GM04503 (cell line): ENCODE data around the gene OTOGL.
A peak's percentile ranks its signal among the peaks of the same experiment; 100 is the strongest.
"Not testable (repeated sequence)": the region's sequence is repeated elsewhere in the genome, so short reads cannot be mapped to it uniquely, and the experiment has no call there.

ENCODE experiments used
- DNase-seq: peaks from one replicate; pipeline ENCODE4 v3.0.0-alpha.2; 2012; ENCODE audit warnings: low read depth

Gene OTOGL

DNA sequence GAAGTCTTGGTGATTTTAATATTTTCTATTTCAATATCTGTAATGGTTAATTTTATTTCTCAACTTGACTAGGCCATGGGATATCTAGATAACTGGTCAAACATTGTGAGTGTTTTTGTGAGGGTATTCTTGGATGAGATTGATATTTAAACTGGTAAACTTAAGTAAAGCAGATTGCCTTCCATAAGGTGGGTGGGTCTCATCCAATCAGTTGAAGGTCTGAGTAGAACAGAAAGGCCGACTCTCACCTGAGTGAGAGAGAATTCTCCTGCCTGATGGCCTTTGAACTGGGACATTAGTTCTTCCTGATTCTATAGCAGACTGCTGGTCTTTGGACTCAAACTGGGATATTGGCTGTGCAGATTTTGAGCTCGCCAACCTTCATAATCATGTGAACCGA, 36.3 kb downstream of the OTOGL start:
- no peak for DNase-seq

DNA sequence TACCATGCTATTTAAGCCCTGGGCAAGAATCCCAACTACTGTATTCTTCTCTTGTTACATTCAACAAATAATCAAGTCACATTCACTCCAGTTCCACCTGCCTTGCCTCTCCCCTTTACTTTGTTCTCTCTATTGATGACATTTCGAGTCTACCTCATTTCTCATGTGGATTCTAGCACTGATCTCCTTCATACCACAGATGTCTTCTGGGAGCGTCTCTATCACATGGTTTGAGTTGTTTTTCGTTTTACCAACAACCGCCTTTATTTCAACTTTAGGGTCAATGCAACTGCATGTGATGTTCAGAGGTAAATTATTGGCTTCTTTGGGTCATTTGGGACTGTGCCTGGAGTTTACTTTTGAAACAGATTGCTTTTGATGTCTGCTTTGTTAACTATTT, 40.7 kb downstream of the OTOGL start:
- no peak for DNase-seq

DNA sequence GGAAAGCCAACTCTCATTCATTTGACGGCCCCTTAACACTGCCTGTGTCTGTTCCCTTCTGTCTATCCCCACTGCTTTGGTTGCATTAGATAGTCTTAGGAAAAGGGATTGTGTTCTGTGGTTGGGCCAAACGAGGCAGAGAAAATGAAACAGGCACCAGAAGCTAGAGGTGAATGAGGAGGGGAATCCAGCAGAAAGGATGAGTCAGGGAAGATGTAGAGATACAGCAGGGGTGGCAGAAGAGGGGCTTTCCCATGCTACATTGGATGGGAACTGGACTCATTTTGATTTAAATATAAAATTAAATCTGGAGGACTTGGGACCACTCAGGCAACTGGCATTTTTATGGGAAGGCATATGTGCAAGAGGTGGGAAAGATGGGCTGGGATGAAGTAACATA, 43.3 kb downstream of the OTOGL start:
- no peak for DNase-seq

DNA sequence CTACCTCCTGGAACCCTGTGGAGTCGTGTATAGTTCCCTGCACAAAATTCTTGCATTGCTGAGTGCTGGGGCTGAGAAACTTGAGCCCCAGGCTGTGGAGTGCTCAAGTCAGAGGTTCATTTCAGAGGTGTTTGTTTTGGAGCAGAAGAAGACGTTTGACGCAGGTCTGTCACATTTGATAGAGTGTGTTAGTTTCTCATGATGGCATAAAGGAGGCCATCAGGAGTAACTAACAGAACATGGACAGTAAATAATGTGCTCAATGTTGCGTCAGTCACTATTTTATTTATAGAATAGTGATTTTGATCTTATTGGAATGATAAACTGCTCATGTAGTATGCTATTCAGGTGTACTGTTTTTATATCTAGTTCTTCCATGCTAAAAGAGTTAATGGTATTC, 44.2 kb downstream of the OTOGL start:
- DNase-seq, result no peak

DNA sequence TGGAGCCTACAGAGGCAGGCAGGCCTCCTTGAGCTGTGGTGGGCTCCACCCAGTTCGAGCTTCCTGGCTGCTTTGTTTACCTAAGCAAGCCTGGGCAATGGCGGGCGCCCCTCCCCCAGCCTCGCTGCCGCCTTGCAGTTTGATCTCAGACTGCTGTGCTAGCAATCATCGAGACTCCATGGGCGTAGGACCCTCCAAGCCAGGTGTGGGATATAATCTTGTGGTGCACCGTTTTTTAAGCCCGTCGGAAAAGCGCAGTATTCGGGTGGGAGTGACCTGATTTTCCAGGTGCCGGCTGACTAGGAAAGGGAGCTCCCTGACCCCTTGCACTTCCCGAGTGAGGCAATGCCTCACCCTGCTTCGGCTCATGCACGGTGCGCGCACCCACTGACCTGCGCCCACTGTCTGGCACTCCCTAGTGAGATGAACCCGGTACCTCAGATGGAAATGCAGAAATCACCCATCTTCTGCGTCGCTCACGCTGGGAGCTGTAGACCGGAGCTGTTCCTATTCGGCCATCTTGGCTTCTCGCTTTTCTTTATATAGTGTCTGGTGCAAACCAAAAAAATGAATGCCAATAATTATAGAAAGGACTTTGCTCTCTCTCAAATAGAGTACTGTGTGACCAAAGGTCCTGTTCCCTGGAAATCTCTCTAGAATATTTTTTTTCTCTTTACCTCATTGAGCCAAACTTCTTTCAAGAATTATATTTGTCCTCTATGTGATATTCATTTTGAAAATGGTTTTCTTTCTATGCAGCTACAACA, 50.4 kb downstream of the OTOGL start:
- not testable (repeated sequence) for DNase-seq

DNA sequence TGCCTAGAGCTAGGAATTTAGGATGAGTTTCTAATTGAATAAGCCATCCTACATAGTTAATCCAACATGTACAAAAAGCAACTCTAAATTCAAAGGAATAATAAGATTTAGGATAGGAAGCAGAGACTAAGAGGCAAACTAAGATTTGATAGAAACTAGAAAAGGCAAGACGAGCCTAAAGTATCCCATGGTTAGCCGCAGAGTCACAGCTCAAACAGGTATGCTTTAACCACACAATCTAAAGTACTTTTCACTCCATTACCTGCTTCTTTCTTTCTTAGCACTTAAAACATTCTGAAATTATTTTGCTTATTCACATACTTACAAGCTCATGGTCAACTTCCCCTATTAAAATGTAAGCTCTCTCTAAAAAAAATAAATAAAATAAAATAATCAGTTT, 51.8 kb downstream of the OTOGL start:
- DNase-seq, result no peak

DNA sequence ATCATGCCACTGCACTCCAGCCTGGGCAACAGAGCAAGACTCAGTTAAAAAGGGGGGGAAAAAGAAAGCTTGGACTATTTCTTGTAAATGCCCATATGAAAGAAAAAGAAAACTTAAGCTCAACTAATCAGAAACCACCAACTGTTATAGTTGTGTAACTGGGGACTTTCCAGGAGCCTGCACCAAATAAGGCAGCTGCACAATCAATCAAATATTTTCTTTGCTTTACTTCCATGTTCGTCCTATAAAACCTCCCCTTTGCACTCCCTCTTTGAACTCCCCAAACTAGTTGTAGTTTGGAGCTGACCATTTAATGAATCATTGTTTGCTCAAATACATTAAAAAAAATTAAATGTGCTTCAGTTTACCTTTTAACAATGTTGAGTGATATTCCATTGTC, 54.9 kb downstream of the OTOGL start:
- no peak for DNase-seq

DNA sequence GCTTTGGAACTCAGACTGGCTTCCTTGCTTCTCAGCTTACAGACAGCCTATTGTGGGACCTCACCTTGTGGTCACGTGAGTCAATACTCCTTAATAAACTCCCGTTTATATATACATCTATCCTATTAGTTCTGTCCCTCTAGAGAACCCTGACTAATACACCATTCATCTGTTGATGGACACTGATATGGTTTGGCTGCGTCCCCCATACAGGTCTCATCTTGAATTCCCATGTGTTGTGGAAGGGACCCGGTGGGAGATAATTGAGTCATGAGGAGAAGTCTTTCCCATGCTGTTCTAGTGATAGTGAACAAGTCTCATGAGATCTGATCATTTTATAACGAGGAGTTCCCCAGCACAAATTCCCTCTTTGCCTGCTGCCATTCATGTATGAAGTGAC, 57.0 kb downstream of the OTOGL start:
- DNase-seq, result no peak

DNA sequence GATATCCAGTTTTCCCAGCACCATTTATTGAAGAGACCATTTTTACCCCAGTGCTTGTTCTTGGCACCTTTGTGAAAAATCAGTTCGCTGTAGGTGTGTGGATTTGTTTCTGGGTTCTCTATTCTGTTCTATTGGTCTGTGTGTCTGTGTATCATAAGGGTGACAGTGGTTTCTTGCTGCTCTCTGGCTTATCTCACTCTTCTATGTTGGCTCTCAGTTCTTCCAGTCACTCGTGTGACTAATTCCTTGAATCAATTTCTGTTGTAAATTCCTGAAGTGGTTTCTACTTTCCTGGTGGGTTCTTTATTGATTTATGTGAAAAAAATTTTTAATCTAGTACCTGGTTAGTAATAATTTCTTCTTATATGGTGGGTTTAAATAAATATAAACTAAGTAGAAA, 58.3 kb downstream of the OTOGL start:
- DNase-seq, result no peak

DNA sequence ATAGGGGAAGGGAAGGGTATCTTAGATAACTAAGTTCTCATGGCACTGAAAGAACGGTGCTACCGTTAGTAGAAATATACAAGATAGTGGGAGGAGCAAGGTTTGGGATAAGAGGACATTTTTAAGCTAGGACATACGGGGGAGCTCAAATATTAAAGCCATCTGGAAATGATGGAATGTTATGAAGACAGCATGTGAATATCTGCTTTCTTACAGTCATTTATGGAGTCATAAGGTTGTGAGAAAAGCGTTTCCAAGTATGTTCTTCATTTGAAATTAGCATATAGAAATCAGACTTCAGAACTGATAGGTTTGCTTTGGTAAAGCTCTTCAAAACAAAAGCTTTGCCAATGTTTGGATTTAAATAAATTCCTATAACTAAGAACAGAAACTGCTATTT, 62.3 kb downstream of the OTOGL start:
- no peak for DNase-seq

DNA sequence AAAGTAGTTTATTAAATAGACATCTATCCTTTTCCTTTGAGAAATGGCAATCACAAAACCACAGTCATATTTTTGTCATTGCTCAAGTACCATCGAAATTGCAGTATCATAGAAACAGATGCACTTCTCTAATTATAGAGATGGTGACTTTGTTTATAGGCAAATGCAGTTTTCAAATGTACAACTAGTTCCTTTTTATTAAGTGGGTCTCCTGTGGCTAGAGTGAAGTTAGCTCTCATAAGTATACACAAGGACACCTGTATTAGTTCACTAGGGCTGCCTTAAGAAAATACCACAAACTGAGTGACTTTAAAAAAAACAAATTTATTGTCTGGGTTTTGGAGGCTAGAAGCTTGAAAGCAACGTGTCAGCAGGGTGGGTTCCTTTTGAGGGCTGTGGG, 62.8 kb downstream of the OTOGL start:
- no peak for DNase-seq

DNA sequence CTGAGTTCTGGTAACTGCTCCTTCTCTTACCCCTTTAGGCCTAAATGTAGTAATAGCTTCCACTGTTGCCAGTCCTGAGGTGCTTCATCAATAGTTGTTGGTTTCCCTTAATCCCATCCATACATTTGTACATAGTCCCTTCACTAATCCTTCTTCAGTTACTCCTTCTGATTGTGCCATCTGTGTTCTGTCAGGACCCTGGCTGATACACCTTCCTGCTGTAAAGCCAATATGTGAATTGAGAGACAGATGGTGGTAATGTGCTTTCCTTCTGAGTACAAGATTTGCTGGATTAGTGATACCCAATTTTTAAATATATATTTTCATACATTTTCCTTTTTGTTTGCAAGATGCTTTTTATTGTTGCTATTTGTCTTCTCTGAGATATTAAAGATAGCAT, 66.4 kb downstream of the OTOGL start:
- no peak for DNase-seq

DNA sequence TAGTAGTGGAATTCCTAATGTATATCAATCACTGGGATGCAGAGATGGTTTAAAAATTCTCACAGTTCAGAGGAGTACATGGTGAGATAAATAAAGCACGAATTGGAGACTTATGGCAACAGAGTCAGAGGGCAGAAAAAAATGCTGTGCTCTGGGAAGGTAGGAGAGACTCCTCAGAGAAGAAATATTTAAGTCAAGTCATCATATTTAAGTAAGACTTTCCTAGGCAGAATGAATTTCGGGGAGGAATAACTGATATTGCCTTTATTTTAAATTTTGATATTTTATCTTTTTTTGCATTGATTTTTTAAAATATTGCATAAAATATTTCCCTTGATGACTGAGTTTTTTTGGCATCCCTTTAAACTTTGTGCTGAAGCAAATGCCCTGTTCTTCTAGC, 67.4 kb downstream of the OTOGL start:
- no peak for DNase-seq

DNA sequence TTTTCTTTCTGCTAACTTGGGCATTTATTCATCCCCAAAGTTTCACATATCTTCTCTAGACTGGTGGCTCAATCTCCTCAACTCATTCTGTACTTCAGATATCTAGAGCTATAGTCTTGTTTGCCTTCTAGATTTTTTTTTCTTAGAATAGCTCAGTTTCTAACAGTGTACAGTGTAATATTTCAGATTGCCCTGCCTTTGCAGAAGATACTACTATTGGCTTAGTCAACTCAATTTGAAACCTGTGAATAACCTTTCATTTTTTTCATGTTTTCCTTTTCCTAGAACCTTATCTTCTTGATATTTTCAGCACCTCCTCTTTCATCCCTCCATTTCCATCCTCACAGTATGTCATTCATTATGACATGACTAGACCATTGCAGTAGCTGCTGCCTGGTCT, 69.6 kb downstream of the OTOGL start:
- no peak for DNase-seq

DNA sequence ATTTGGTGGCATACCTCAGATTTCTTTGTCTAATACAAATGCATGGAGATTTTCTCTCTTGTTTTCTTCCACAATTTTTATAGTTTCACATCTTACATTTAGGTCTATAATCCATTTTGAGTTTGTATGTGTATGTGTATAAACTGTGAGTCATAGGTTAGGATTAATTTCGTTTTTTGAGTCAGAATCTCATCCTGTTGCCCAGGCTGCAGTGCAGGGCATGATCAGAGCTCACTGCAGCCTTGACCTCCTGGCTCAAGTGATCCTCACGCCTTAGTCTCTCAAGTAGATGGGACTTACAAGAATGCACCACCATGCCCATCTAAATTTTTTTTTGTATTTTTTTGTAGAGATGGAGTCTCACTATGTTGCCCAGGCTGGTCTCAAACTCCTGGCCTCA, 71.6 kb downstream of the OTOGL start:
- DNase-seq, result no peak

DNA sequence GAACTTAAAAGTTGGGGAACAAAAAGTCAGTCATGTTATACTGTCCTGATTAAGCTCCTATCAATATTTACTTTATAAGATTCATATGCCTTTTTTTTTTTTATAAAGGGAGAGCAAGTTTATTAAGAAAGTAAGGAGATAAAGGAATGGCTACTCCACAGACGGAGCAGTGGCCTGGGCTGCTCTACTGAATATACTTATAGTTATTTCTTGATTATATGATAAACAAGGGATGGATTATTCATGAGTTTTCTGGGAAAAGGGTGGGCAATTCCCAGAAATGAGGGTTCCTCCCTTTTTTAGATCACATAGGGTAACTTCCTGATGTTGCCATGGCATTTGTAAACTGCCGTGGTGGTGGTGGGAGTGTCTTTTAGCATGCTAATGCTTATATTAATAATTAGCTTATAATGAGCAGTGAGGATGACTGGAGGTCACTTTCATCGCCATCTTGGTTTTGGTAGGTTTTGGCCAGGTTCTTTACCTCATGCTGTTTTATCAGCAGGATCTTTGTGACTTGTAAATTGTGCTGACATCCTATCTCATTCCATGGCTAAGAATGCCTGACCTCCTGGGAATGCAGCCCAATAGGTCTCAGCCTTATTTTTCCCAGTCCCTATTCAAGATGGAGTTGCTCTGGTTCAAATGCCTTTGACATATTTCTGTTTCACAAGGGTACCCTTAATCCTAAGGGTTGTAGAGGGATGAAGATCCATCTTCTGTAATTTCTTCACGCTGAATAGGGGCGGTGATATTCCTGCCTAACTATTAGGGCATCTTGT, 73.9 kb downstream of the OTOGL start:
- no peak for DNase-seq

DNA sequence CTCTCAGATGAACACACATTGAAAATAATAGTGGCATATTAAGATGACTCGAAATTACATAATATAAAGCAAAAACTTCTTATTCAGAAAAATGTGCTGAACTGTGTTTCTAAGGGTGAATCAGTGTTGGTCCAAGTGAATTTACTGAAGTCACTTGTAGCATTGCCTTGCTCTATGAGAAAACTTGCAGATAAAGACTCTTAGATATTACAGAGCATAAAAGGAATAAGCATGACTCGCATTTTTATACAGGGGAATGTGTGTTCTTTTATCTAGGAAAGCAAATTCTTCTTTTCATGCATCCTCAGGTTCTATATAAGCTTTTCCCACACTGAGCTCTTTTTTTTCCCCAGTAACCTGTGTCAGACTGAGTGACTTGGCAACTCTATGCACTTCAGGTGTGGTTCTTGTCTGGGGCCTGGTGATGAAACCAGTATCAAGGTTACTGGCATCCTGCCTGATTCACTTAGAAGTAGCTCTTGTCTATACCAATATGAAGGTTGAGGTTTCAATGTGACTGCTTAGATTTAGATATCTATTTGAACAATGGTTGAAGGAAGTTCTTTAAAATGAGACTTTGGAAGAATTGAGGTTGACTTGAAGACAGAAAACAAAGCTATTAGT, 76.1 kb downstream of the OTOGL start:
- DNase-seq, result no peak

DNA sequence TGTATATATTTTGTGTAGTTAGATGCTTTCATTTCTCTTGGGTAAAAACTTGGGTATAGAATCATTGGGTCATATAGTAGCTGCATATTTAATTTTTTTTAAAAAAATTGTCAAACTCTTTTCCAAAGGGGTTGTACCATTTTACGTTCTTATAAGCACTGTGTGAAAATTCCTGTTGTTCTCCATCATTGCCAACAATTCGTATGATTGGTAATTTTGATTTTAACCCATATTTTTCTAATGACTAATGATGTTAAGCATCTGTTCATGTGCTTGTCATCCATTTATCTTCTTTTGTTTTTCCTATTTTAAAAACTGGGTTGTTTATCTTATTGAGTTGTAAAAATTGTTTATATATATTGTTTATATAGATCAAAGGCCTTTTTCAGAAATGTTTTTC, 77.4 kb downstream of the OTOGL start:
- DNase-seq, result no peak

DNA sequence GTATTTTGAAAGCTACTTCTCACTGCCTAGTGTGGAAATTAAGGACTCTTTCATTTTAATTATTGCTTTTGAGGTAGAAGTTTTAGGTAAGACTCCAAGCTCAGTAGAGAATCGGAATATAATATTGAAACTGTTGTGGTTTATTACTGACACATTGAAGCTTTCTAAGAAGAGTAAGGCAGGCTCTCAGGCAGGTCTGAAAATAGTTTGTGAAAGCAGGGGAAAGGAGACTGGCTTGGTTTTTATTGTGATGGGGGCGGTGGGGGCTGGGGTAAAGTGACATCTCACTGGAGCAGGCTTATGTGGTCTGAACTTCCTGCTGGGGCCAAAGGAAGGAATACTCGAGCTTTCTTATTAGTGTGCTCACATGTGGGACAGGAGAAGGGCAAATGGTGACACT, 79.5 kb downstream of the OTOGL start:
- DNase-seq, result no peak

DNA sequence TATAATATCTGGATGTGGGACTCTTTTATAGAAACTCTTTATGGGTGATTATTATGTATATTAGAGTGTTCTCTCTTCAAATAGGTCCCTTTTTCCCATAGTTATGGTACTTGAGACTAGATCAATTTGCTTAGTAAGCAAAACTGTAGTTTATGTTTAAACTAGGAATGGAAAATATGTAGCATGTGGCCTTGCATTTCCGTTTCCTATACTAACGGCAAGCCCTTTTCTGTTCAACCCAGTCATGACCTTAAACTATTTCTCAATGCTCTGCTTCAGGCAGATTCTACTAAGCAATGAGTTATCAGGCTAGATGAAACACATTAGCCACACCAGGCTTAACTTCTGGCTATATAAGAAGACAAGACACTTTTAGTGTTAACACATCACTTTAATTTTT, 84.6 kb downstream of the OTOGL start:
- peak; percentile 32 for DNase-seq

DNA sequence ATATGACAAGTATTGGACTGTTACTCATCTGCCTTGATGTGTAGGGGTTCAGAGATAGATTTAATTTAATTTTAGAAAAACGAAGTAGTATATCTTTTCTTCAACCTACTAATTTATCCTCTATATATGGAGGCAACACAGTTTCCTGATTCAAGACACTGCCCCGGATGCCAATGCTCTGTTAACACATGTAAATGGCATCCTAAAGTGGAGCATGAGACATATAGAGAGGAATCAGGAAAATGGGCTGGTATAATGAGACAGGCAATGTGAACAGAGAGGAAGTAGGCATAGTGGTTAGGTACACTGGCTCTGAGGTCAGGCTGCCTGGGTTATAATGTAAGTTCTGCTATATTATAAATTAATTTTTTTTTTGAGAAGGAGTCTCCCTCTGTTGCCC, 85.6 kb downstream of the OTOGL start:
- DNase-seq, result no peak

DNA sequence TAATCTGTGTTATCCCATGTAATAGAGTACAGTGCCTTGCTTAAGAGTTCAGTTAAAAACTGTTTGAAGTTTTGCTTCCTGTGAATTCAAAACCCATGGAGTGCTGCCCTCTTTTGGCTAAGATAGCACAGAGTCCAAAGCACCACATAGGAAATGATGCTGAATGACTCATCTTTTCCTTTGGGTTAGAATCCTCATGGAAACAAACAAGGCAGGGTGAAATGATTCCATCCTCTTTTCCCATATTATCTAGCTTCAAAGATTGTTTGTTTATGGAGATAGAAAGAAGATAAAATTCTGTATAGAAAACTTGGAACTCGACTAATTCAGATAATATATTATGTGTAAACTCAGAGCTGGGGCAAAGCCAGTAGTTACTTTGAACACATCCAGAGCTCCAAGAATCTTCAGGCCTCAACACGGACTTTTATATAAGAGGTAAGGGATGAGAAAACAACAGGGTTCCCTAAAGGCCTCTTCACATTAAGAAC, 87.4 kb downstream of the OTOGL start:
- DNase-seq, result peak; percentile 82

DNA sequence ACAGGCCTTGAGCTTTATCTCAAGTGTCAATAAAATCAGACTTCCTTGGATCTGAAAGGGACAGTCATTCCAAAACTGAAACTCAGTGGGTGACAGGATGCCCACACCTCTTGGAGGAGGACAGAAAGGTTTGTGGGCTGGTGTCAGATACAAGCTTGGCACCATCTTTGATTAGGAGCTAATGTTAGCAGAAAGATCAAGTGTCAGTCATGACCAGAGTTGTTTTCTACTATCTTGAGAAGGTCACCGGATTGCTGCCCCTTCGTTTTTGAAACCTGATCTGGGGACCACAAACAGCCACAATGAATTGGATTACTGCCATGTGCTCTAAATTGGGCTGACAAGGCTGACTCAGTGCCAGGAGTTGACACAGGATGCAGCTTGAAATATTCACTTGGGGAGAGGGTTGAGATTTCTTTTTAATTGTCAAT, 88.3 kb downstream of the OTOGL start:
- no peak for DNase-seq
